Heart left ventricle (tissue), 13 donors: Measurements from ENCODE around the gene MYO19.

Experiments
- POLR2A ChIP-seq, 2 donors: fragments of 450-650 bp; IDR thresholded peaks; one replicate each; pipeline ENCODE4 v1.6.1; 2017; ENCODE audit warnings: antibody characterized with exemption in 2 of 2, mild to moderate bottlenecking in 2 of 2, moderate library complexity in 2 of 2
- TF ChIP-seq, protein P1 (sequence below), 12 donors: fragments of 200-600 bp; sonication (generic) in 4 of 12; IDR thresholded peaks; one replicate each; pipeline versions ENCODE4 v1.5.0 to v1.8.0; 2018 to 2022; ENCODE audit warnings: antibody characterized with exemption in 12 of 12, mild to moderate bottlenecking in 5 of 12
- donor health status: ischemic (EF 13 %, LVEDD 7.1; RV severe dilation, severe dysfunction).
- donor health status: DM: no; HTN: yes; CAD: no.
- donor health status: DM: no; HTN: no; CAD: no.
- donor health status: ischemic (EF 25% LVEDD 6.9; RV normal size, moderate dysfunction).
- donor health status: ischemic (EF 25% LVEDD 5.7; RV mildly dilated, moderate dysfunction).
- donor health status: ischemic (EF 35%, LVEDD 5.7; RV mildly dilated, moderate dysfunction).
- donor health status: nonischemic (EF 11% LVEDD 7.7; RV severe dilation, severe dysfunction).
- donor health status: DM: yes; HTN: yes; CAD: no.
- donor health status: PGD.
- donor health status: ischemic (EF 29% LVEDD 5.4; RV normal size, mild dysfunction).
- donor health status: nonischemic (EF 23%, LVEDD 6.1; RV moderate dilation, normal function).

DNA sequence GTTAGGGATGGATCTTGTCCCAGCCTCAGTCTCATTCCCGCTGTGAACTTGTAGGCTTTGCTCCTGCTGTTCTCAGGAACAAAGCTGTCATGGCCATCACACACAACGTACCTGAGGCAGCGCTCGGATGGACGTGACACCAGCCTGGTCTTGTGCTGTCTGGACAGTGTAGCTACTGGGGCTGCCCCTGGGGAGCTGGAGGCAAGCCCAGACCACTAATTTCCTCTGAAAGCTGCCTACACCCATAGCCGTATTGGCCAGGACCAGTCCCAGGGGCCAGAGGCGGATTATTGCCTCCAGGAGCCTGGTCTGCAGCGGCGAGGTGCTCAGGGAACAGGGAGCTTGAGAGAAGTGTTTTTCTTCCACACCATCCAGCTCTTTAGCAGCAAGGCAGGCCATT, 36.5 kb downstream of the MYO19 start:
- TF ChIP-seq, protein P1, sequence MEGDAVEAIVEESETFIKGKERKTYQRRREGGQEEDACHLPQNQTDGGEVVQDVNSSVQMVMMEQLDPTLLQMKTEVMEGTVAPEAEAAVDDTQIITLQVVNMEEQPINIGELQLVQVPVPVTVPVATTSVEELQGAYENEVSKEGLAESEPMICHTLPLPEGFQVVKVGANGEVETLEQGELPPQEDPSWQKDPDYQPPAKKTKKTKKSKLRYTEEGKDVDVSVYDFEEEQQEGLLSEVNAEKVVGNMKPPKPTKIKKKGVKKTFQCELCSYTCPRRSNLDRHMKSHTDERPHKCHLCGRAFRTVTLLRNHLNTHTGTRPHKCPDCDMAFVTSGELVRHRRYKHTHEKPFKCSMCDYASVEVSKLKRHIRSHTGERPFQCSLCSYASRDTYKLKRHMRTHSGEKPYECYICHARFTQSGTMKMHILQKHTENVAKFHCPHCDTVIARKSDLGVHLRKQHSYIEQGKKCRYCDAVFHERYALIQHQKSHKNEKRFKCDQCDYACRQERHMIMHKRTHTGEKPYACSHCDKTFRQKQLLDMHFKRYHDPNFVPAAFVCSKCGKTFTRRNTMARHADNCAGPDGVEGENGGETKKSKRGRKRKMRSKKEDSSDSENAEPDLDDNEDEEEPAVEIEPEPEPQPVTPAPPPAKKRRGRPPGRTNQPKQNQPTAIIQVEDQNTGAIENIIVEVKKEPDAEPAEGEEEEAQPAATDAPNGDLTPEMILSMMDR (IDR thresholded peaks at IDR 0.05): no peak
- no peak for TF ChIP-seq POLR2A (IDR thresholded peaks at IDR 0.05)
